DOHH2 (cell line): ENCODE results near the gene PPP2R2B.

ENCODE experiments used
- H3F3A ChIP-seq: fragments of 200-600 bp; sonication (generic), shearing (Covaris generic); 2 replicates; pipeline ENCODE4 v1.6.0; 2016; ENCODE audit warnings: antibody characterized with exemption, mild to moderate bottlenecking; ENCODE audit not compliant: control insufficient read depth, insufficient read depth
- H3K27ac ChIP-seq: fragments of 200-600 bp; sonication (generic); 2 replicates; pipeline ENCODE4 v1.5.1; 2014; ENCODE audit warnings: low read depth, mild to moderate bottlenecking, low read length, moderate library complexity
- H3K27me3 ChIP-seq: fragments of 200-600 bp; sonication (generic); 2 replicates; pipeline ENCODE4 v1.6.1; 2014; ENCODE audit warnings: mild to moderate bottlenecking, low read length, mixed read lengths; ENCODE audit not compliant: control insufficient read depth
- H3K36me3 ChIP-seq: fragments of 200-600 bp; sonication (generic); 2 replicates; pipeline ENCODE4 v1.6.1; 2014; ENCODE audit warnings: mild to moderate bottlenecking, low read length, moderate library complexity, mixed read lengths; ENCODE audit not compliant: control insufficient read depth
- H3K4me1 ChIP-seq: fragments of 200-600 bp; sonication (generic); 2 replicates; pipeline ENCODE4 v1.6.1; 2014; ENCODE audit warnings: mild to moderate bottlenecking, low read length, mixed read lengths; ENCODE audit not compliant: control insufficient read depth
- H3K4me2 ChIP-seq: fragments of 200-600 bp; sonication (generic); 2 replicates; pipeline ENCODE4 v1.6.0; 2014; ENCODE audit warnings: mild to moderate bottlenecking, low read length, moderate library complexity
- H3K4me3 ChIP-seq: fragments of 200-600 bp; sonication (generic); 2 replicates; pipeline ENCODE4 v1.5.1; 2014; ENCODE audit warnings: mild to moderate bottlenecking, low read length, mixed read lengths
- H3K79me2 ChIP-seq: fragments of 200-600 bp; sonication (generic); 2 replicates; pipeline ENCODE4 v1.6.1; 2014; ENCODE audit warnings: mild to moderate bottlenecking, low read length, mixed read lengths; ENCODE audit not compliant: control insufficient read depth
- H3K9me2 ChIP-seq: fragments of 200-600 bp; sonication (generic); replicated peaks from 2 replicates; pipeline ENCODE4 v1.6.1; 2014; ENCODE audit warnings: mild to moderate bottlenecking, low read length, mixed read lengths; ENCODE audit not compliant: control insufficient read depth
- H3K9me3 ChIP-seq: fragments of 200-600 bp; sonication (generic); 2 replicates; pipeline ENCODE4 v1.6.1; 2014; ENCODE audit warnings: antibody characterized with exemption, low read length, mixed read lengths; ENCODE audit not compliant: control insufficient read depth, insufficient read depth
- H4K20me1 ChIP-seq: fragments of 200-600 bp; sonication (generic); 2 replicates; pipeline ENCODE4 v1.6.0; 2014; ENCODE audit warnings: low read depth, mild to moderate bottlenecking, antibody characterized with exemption, low read length, moderate library complexity; ENCODE audit not compliant: control insufficient read depth, insufficient read depth
- EZH2phosphoT487 ChIP-seq: fragments of 200-600 bp; sonication (generic); IDR thresholded peaks from 2 replicates; pipeline ENCODE4 v1.6.1; 2017; ENCODE audit warnings: borderline replicate concordance, mild to moderate bottlenecking, antibody characterized with exemption, low read length, moderate library complexity, mixed read lengths
- TF ChIP-seq, protein P1 (sequence below): fragments of 200-600 bp; sonication (generic); IDR thresholded peaks from one replicate; pipeline ENCODE4 v1.5.1; 2014; ENCODE audit warnings: antibody characterized with exemption, mild to moderate bottlenecking, low read depth, low read length; ENCODE audit not compliant: poor library complexity, severe bottlenecking

The PPP2R2B gene

DNA sequence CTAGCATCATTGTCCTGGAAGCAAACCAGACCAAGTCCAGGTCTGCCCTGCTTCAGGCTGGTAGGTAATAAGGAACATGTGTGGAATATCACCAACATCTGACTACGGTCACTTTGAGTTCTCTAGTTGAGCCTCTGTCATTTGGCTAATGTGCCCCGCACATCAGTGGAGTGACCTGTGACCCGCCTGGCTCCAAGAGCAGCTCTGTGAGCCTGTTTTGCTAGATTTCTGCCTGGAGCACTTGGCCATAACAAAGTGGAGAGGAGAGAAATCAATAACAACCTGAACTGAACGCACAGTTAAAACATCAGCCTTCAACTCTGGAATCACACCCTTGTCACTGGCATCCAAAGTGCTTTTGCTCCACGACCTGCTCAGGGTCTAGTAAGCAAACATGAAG is 115.7 kb downstream of the PPP2R2B start:
- Histone ChIP-seq H3K27ac (no peak overlapping the region), H3K4me1 (no peaks in the 10 kb centered on the region), H3F3A (no peaks in the 10 kb centered on the region), H3K4me2 (no peak overlapping the region), H4K20me1 (no peaks in the 10 kb centered on the region), H3K36me3 (no peaks in the 10 kb centered on the region), H3K9me2 (no peaks in the 10 kb centered on the region), H3K9me3 (no peaks in the 10 kb centered on the region), H3K79me2 (no peaks in the 10 kb centered on the region), H3K4me3 (no peak overlapping the region), H3K27me3 (no peaks in the 10 kb centered on the region)
- TF ChIP-seq EZH2phosphoT487, result no peak
- TF ChIP-seq, protein P1, sequence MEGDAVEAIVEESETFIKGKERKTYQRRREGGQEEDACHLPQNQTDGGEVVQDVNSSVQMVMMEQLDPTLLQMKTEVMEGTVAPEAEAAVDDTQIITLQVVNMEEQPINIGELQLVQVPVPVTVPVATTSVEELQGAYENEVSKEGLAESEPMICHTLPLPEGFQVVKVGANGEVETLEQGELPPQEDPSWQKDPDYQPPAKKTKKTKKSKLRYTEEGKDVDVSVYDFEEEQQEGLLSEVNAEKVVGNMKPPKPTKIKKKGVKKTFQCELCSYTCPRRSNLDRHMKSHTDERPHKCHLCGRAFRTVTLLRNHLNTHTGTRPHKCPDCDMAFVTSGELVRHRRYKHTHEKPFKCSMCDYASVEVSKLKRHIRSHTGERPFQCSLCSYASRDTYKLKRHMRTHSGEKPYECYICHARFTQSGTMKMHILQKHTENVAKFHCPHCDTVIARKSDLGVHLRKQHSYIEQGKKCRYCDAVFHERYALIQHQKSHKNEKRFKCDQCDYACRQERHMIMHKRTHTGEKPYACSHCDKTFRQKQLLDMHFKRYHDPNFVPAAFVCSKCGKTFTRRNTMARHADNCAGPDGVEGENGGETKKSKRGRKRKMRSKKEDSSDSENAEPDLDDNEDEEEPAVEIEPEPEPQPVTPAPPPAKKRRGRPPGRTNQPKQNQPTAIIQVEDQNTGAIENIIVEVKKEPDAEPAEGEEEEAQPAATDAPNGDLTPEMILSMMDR, result no peak

DNA sequence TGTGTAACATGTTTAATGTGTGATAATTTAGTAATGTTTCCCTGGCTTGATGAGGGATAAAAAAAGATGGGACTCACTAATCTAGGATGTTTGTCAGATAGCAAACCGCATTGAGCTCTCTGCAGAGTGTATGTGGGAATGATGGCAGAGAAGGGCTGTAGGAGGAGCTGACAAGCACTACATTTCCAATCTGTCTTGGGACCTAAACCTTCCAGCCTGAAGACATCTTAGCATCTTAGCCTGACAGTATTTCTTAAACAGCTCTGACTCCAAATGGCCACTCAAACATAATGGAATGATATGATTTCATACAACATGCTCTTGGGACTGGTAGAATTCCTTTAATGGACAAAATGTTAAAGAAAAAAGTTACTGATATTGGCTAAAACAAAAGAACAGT is 116.7 kb downstream of the PPP2R2B start:
- Histone ChIP-seq H3K9me2 (no peaks in the 10 kb centered on the region), H3K9me3 (no peaks in the 10 kb centered on the region), H3K27me3 (no peaks in the 10 kb centered on the region), H3K4me2 (no peak overlapping the region), H3K4me1 (no peaks in the 10 kb centered on the region), H3F3A (no peaks in the 10 kb centered on the region), H3K79me2 (no peaks in the 10 kb centered on the region), H3K27ac (no peak overlapping the region), H4K20me1 (no peaks in the 10 kb centered on the region), H3K36me3 (no peaks in the 10 kb centered on the region), H3K4me3 (no peak overlapping the region)
- TF ChIP-seq, protein P1, result no peak
- no peak for TF ChIP-seq EZH2phosphoT487

DNA sequence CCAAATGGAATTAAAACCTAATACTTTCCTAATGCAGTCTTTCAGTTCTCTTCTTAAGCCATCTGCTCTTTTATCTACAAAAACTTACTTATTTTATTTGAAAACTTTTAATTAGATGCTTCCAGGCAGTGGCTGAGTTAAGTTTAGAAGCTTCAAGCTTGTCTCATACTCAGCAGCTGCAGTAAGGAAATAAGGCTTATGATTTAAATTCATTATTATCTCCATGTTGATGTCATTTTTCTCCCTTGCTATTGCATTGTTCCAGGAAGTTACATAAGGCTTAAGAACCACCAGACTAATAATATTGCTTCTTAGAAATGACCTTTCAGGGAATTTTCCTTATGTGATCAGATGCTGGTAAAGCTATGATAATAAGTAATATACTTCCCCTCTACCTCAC is 119.6 kb downstream of the PPP2R2B start:
- Histone ChIP-seq H3K27ac (no peak overlapping the region), H3F3A (no peaks in the 10 kb centered on the region), H3K4me2 (no peak overlapping the region), H3K4me1 (no peaks in the 10 kb centered on the region), H3K79me2 (no peaks in the 10 kb centered on the region), H3K9me2 (no peaks in the 10 kb centered on the region), H3K9me3 (no peaks in the 10 kb centered on the region), H3K27me3 (no peaks in the 10 kb centered on the region), H3K4me3 (no peak overlapping the region), H3K36me3 (no peaks in the 10 kb centered on the region), H4K20me1 (no peaks in the 10 kb centered on the region)
- TF ChIP-seq, protein P1, result no peak
- no peak for TF ChIP-seq EZH2phosphoT487

DNA sequence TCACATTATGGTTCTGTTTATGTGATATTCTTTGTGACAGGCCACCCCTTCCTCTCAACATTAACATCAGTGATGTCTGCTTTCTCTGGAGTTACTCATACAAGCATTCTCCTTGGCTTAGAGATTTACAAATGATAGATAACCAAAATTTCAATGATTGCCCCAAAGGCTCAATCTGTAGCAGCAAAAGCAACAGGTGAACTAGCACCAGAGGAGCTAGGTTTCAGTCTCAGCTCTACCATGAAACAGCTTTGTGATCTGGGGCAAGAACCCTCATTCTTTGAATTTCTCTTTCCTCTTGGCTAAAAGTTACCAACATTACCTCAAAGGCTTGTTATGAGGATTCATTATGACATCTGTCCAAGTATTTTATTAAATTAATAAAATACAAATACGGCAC is 120.5 kb downstream of the PPP2R2B start:
- no peaks in the 10 kb centered on the region for H3K4me1 ChIP-seq
- no peaks in the 10 kb centered on the region for H4K20me1 ChIP-seq
- no peaks in the 10 kb centered on the region for H3F3A ChIP-seq
- no peak overlapping the region for H3K4me3 ChIP-seq
- H3K9me2 ChIP-seq, result no peaks in the 10 kb centered on the region
- H3K9me3 ChIP-seq, result no peaks in the 10 kb centered on the region
- H3K36me3 ChIP-seq, result no peaks in the 10 kb centered on the region
- no peaks in the 10 kb centered on the region for H3K79me2 ChIP-seq
- H3K27me3 ChIP-seq, result no peaks in the 10 kb centered on the region
- H3K4me2 ChIP-seq, result no peak overlapping the region
- TF ChIP-seq, protein P1, result no peak
- no peak for TF ChIP-seq EZH2phosphoT487
- no peak overlapping the region for H3K27ac ChIP-seq
